Measurements from ENCODE around the gene SEPTIN3. TPM values are rescaled to one million over a fixed set of nuclear protein-coding genes. Genes with fewer than 3 reads are reported as not detected.

Gene SEPTIN3
- total RNA-seq, 1 donor from 2014 or later, result under 0.01 TPM

Other genes with a start within 250 kb of the SEPTIN3 start
- gene CCDC134, start 168.8 kb upstream of the SEPTIN3 start, total RNA-seq, result 6.1 and 6.3 TPM in 2 replicates
- 46.3 and 110 TPM in 2 replicates for gene SREBF2, start 136.3 kb upstream of the SEPTIN3 start, total RNA-seq
- gene SHISA8, start 54.4 kb upstream of the SEPTIN3 start, total RNA-seq, result not detected in 2 replicates
- not detected in 2 replicates for gene TNFRSF13C, start 42.6 kb upstream of the SEPTIN3 start, total RNA-seq
- 13.1 and 34.2 TPM in 2 replicates for gene CENPM, start 22.3 kb upstream of the SEPTIN3 start, total RNA-seq
- 0.34 TPM in 1 of 2 replicates, not detected in the other for gene WBP2NL, start 29.3 kb downstream of the SEPTIN3 start, total RNA-seq
- gene NAGA, start 101.4 kb downstream of the SEPTIN3 start, total RNA-seq, result 22.6 and 36.9 TPM in 2 replicates
- gene PHETA2, start 104.8 kb downstream of the SEPTIN3 start, total RNA-seq, result 25.7 and 32.8 TPM in 2 replicates
- gene SMDT1, start 110.3 kb downstream of the SEPTIN3 start, total RNA-seq, result 3.6 and 5.4 TPM in 2 replicates
- 38.1 and 42.7 TPM in 2 replicates for gene NDUFA6, start 121.3 kb downstream of the SEPTIN3 start, total RNA-seq
- gene CYP2D6, start 161.4 kb downstream of the SEPTIN3 start, total RNA-seq, result 0.09 and 0.68 TPM in 2 replicates